GM21737 (cell line): ENCODE measurements around the gene SNAPC4.
"Not testable (repeated sequence)": the region's sequence is repeated elsewhere in the genome, so short reads cannot be mapped to it uniquely, and the experiment has no call there.

Experiments
- ATAC-seq: cut with Tn5 transposase; IDR thresholded peaks from one replicate; pipeline ENCODE4 v1.9.1; 2021; ENCODE audit warnings: mild to moderate bottlenecking, moderate library complexity; ENCODE audit not compliant: unreplicated experiment

The SNAPC4 gene

GRCh38 chr9:136409557-136410455 lies 9.8 kb upstream of the SNAPC4 start:
- ATAC-seq = peak; percentile 15

- no peak for ATAC-seq
Measured at GRCh38 chr9:136407911-136408310, 7.9 kb upstream of the SNAPC4 start.

GRCh38 chr9:136407061-136407460 lies 7.1 kb upstream of the SNAPC4 start:
- not testable (repeated sequence) for ATAC-seq

- not testable (repeated sequence) for ATAC-seq
Measured at GRCh38 chr9:136405904-136406303, 5.9 kb upstream of the SNAPC4 start.

- ATAC-seq = no peak
Measured at GRCh38 chr9:136405481-136405880, 5.5 kb upstream of the SNAPC4 start.

- ATAC-seq = no peak
Measured at GRCh38 chr9:136404801-136405136, 4.8 kb upstream of the SNAPC4 start.

- no peak for ATAC-seq
Measured at GRCh38 chr9:136403915-136404800, 4.2 kb upstream of the SNAPC4 start.

GRCh38 chr9:136403538-136403914 lies 3.6 kb upstream of the SNAPC4 start:
- ATAC-seq = peak; percentile 27

- ATAC-seq = no peak
Measured at GRCh38 chr9:136402067-136402466, 2.1 kb upstream of the SNAPC4 start.

GRCh38 chr9:136401173-136401922 lies 1.4 kb upstream of the SNAPC4 start:
- ATAC-seq = no peak

GRCh38 chr9:136399176-136400037 lies 563 bp downstream of the SNAPC4 start:
- peak; percentile 16 for ATAC-seq

GRCh38 chr9:136398286-136398685 lies 1.7 kb downstream of the SNAPC4 start:
- no peak for ATAC-seq

- ATAC-seq = no peak
Measured at GRCh38 chr9:136397643-136398042, 2.3 kb downstream of the SNAPC4 start.

GRCh38 chr9:136396219-136396515 lies 3.8 kb downstream of the SNAPC4 start:
- ATAC-seq = no peak

- no peak for ATAC-seq
Measured at GRCh38 chr9:136395345-136396218, 4.4 kb downstream of the SNAPC4 start.

GRCh38 chr9:136395020-136395340 lies 5.0 kb downstream of the SNAPC4 start:
- no peak for ATAC-seq

GRCh38 chr9:136394312-136395019 lies 5.5 kb downstream of the SNAPC4 start:
- ATAC-seq = no peak

GRCh38 chr9:136393531-136393930 lies 6.4 kb downstream of the SNAPC4 start:
- ATAC-seq = no peak
